DND-41 (cell line): ENCODE results near the gene COX5A.

Experiments used
- ATAC-seq: fragments of 200-7000 bp; cut with Tn5 transposase; 3 replicates; pipeline ENCODE4 v1.9.1; 2021; ENCODE audit warnings: low read depth; ENCODE audit not compliant: insufficient read depth
- DNase-seq: peaks from one replicate; pipeline ENCODE4 v3.0.0-alpha.2; 2020
- H2AFZ ChIP-seq: 2 replicates; pipeline ENCODE4 v1.6.0; 2012; ENCODE audit warnings: low read depth, low read length
- H3K27ac ChIP-seq: 2 replicates; pipeline ENCODE4 v1.5.1; 2012; ENCODE audit warnings: low read length, inconsistent platforms
- H3K27me3 ChIP-seq: fragments of 200-600 bp; sonication (generic); 2 replicates; pipeline ENCODE4 v1.6.0; 2012; ENCODE audit warnings: low read length, mild to moderate bottlenecking, inconsistent platforms; ENCODE audit not compliant: insufficient read depth, poor library complexity
- H3K36me3 ChIP-seq: 2 replicates; pipeline ENCODE4 v1.5.1; 2012; ENCODE audit warnings: low read length, inconsistent platforms; ENCODE audit not compliant: insufficient read depth
- H3K4me1 ChIP-seq: 2 replicates; pipeline ENCODE4 v1.5.1; 2012; ENCODE audit warnings: mild to moderate bottlenecking, low read length; ENCODE audit not compliant: insufficient read depth
- H3K4me2 ChIP-seq: 2 replicates; pipeline ENCODE4 v1.6.0; 2012; ENCODE audit warnings: mild to moderate bottlenecking, moderate library complexity, low read length, inconsistent platforms; ENCODE audit not compliant: insufficient read depth
- H3K4me3 ChIP-seq, 2 experiments: fragments of 200-600 bp in 1 of 2; shearing (Covaris generic) in 1 of 2; 2 replicates each; pipeline ENCODE4 v1.5.1; 2012 to 2016; ENCODE audit warnings: inconsistent platforms in 2 of 2, low read length in 2 of 2, mild to moderate bottlenecking in 2 of 2, low read depth in 1 of 2, moderate library complexity in 1 of 2
- H3K79me2 ChIP-seq: 2 replicates; pipeline ENCODE4 v1.6.0; 2012; ENCODE audit warnings: low read length, inconsistent platforms; ENCODE audit not compliant: insufficient read depth
- H3K9ac ChIP-seq: 2 replicates; pipeline ENCODE4 v1.6.0; 2012; ENCODE audit warnings: low read depth, mild to moderate bottlenecking, inconsistent platforms, low read length, moderate library complexity
- H3K9me3 ChIP-seq: 2 replicates; pipeline ENCODE4 v1.5.1; 2012; ENCODE audit warnings: low read length, moderate library complexity, mild to moderate bottlenecking, inconsistent platforms; ENCODE audit not compliant: insufficient read depth, severe bottlenecking
- H4K20me1 ChIP-seq: 2 replicates; pipeline ENCODE4 v1.6.0; 2012; ENCODE audit warnings: low read length; ENCODE audit not compliant: insufficient read depth
- CTCF ChIP-seq: IDR thresholded peaks from 2 replicates; pipeline ENCODE4 v1.5.1; 2012; ENCODE audit warnings: borderline replicate concordance, low read length, moderate library complexity, mild to moderate bottlenecking; ENCODE audit not compliant: poor library complexity, severe bottlenecking; ENCODE audit errors: extremely low read depth
- EZH2 ChIP-seq: IDR thresholded peaks from 3 replicates; pipeline ENCODE4 v1.6.1; 2012; ENCODE audit warnings: borderline replicate concordance, low read depth, mild to moderate bottlenecking, moderate library complexity, low read length, inconsistent platforms; ENCODE audit not compliant: severe bottlenecking

Gene COX5A

DNA sequence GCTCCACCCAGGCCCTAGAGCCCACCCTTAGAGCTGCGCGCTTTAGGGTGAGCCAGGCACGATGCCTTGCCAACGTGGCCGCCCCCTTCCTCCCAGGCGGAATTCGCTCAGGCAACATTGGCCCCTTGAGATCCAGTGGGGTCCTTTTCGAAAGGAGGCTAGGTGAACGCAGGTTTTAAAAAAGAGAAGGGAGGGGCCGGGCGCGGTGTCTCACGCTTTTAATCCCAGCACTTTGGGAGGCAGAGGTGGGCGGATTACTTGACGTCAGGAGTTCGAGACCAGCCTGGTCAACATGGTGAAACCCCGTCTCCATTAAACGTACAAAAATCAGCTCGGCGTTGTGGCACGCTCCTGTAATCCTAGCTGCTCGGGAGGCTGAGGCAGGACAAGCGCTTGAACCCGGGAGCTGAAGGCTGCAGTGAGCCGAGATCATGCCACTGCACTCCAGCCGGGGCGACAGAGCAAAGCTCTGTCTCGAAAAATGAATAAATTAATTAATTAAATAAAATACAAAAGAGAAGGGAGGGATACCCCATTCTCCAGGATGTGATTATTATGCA is 19.7 kb upstream of the COX5A start:
- TF ChIP-seq EZH2 = no peak
- TF ChIP-seq CTCF = no peak
- no peak overlapping the region for H3K4me2 ChIP-seq
- no peaks in the 10 kb centered on the region for H3K79me2 ChIP-seq
- DNase-seq = no peak
- ATAC-seq = no peak
- no peak overlapping the region for H2AFZ ChIP-seq
- no peaks in the 10 kb centered on the region for H3K4me1 ChIP-seq
- no peaks in the 10 kb centered on the region for H3K27me3 ChIP-seq
- H4K20me1 ChIP-seq = no peaks in the 10 kb centered on the region
- H3K27ac ChIP-seq = no peak overlapping the region
- no peak overlapping the region for H3K9ac ChIP-seq
- no peaks in the 10 kb centered on the region for H3K36me3 ChIP-seq
- H3K9me3 ChIP-seq = no peaks in the 10 kb centered on the region
- no peak overlapping the region for H3K4me3 ChIP-seq

GRCh38 chr15:74956648-74957475 is 19.0 kb upstream of the COX5A start, which contains the start of gene RPP25:
TSS of gene RPP25 (minus strand) at chr15:74956772. CDS start at chr15:74956583, 189 bp downstream.
- H3K27ac ChIP-seq = no peak within 1 kb of the TSS
- H3K79me2 ChIP-seq = no peaks in the 10 kb centered on the region
- no peaks in the 10 kb centered on the region for H3K27me3 ChIP-seq
- H3K4me2 ChIP-seq = no peak within 1 kb of the TSS
- H3K9me3 ChIP-seq = no peaks in the 10 kb centered on the region
- no peaks in the 10 kb centered on the region for H3K36me3 ChIP-seq
- ATAC-seq = no peak
- H3K9ac ChIP-seq = no peak within 1 kb of the TSS
- H2AFZ ChIP-seq = no peak within 1 kb of the TSS
- H3K4me1 ChIP-seq = no peaks in the 10 kb centered on the region
- TF ChIP-seq CTCF (no peak), EZH2 (no peak)
- no peak for DNase-seq
- no peaks in the 10 kb centered on the region for H4K20me1 ChIP-seq
- H3K4me3 ChIP-seq = no peak within 1 kb of the TSS

DNA sequence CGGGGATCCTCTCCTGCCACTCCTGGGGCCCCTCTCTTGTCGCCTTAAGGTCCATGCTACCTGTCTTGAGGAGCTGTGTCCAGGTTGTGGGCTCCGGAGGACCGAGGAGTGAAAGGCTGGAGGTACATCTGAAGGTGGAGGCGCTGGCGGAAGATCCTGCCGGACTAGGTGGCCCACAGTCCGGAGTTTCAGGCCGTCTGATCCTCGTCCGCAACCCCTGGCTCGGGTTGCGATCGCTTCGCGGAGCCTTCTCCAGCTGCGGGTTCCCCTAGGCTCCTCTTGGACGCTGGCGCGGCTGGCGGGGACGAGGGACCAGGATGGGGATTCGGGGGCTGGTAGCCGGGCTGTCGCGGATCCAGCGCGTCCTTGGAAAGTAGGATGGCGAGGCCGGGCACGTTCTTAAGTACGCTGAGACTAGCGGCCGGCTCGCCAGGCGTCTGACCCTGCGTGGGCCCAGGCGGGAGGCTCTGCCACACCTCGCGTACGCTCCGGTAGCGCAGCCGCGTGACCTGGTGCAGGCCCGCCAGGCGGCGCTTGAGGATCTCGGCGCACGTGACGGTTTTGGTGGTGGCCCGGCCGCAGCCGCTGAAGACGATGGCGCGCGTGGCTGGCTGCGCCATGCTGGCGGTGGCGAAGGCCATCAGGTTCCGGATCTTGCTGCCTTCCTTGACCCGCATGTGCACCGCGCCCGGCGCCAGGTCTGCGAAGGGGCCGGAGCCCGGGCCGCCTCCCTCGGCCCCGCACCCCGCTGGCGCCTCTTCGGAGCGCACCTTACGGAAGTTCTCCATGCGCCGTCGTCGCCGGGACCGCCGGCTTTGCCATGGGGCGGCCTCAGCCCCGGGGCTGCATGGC is 18.1 kb upstream of the COX5A start:
- Histone ChIP-seq H3K27ac (no peak overlapping the region), H4K20me1 (no peaks in the 10 kb centered on the region), H3K36me3 (no peaks in the 10 kb centered on the region), H2AFZ (no peak overlapping the region), H3K4me3 (no peak overlapping the region), H3K4me2 (no peak overlapping the region), H3K4me1 (no peaks in the 10 kb centered on the region), H3K79me2 (no peaks in the 10 kb centered on the region), H3K27me3 (no peaks in the 10 kb centered on the region), H3K9me3 (no peaks in the 10 kb centered on the region), H3K9ac (no peak overlapping the region)
- DNase-seq (no peak), ATAC-seq (no peak)
- TF ChIP-seq CTCF (no peak), EZH2 (no peak)
